22Rv1 (cell line): Measurements from ENCODE around the gene RPP38.

Experiments
- ZFX ChIP-seq: fragments of 450-650 bp; IDR thresholded peaks from 2 replicates; pipeline ENCODE4 v1.6.1; 2017; ENCODE audit warnings: antibody characterized with exemption, borderline replicate concordance
- TF ChIP-seq, protein P1 (sequence below): fragments of 450-650 bp; IDR thresholded peaks from 2 replicates; pipeline ENCODE4 v1.5.1; 2017; ENCODE audit warnings: mild to moderate bottlenecking

- TF ChIP-seq, protein P1, sequence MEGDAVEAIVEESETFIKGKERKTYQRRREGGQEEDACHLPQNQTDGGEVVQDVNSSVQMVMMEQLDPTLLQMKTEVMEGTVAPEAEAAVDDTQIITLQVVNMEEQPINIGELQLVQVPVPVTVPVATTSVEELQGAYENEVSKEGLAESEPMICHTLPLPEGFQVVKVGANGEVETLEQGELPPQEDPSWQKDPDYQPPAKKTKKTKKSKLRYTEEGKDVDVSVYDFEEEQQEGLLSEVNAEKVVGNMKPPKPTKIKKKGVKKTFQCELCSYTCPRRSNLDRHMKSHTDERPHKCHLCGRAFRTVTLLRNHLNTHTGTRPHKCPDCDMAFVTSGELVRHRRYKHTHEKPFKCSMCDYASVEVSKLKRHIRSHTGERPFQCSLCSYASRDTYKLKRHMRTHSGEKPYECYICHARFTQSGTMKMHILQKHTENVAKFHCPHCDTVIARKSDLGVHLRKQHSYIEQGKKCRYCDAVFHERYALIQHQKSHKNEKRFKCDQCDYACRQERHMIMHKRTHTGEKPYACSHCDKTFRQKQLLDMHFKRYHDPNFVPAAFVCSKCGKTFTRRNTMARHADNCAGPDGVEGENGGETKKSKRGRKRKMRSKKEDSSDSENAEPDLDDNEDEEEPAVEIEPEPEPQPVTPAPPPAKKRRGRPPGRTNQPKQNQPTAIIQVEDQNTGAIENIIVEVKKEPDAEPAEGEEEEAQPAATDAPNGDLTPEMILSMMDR: no peak
- TF ChIP-seq ZFX: no peak
These were observed 2.7 kb downstream of the RPP38 start for GRCh38 chr10:15099886-15100285.
